Adrenal gland (tissue), 5 donors: Measurements from ENCODE around the gene HEMK1.

Experiments used
- CTCF ChIP-seq, 6 experiments: fragments of 450-650 bp in 4 of 6; fragments of 200-600 bp in 2 of 6; sonication (generic) in 1 of 6; IDR thresholded peaks; 1 replicate in 5 of 6; 2 replicates in 1 of 6; pipeline versions ENCODE4 v1.5.1 to v1.8.0; 2016 to 2021; ENCODE audit warnings: antibody characterized with exemption in 6 of 6, mild to moderate bottlenecking in 2 of 6, moderate library complexity in 1 of 6
- POLR2A ChIP-seq, 2 donors: fragments of 450-650 bp; IDR thresholded peaks; one replicate each; pipeline ENCODE4 v1.6.1; 2017; ENCODE audit warnings: antibody characterized with exemption in 2 of 2, mild to moderate bottlenecking in 2 of 2, moderate library complexity in 1 of 2
- donor health status: DM: no; HTN: no; CAD: no.

GRCh38 chr3:50536471-50537180, 32.7 kb upstream of the HEMK1 start:
- no peak for TF ChIP-seq CTCF (IDR thresholded peaks at IDR 0.05)
- no peak for TF ChIP-seq POLR2A (IDR thresholded peaks at IDR 0.05)
